ENCODE results near the gene CTNNBL1.
"Not testable (repeated sequence)": the region's sequence is repeated elsewhere in the genome, so short reads cannot be mapped to it uniquely, and the experiment has no call there.

The CTNNBL1 gene

DNA sequence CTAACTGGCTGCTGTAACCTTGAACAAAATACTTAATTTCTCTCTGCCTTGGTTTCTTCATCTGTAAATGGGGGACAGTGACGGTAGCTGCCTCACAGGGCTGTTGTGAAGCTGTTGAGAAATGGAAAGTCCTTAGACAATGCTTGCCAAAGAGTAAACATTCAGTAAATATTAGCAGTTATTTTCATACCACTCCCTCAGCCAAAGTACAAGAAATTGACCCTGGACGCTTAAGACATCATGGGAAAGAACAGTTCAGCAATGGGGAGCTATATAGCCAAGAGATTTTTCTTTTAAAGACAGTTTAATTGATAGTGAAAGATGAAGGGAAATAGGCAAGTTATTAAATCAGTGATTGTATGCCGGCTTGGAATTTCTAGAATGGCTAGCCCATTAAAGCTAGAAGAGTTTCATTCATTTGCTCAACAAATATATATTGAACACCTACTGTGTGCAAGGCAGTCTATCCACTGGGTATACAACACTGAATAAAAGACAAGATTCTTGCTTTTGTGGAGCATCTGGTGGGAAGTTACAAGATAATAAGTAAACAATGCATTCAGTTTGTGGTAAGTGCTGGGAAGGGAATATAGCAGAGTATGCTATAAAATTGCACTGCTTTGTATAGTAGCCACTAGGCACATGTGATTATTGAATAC is 2.0 kb downstream of the CTNNBL1 start:
- Histone ChIP-seq H3K36me3 (ENCODE audit: insufficient read depth, low read length) (peaks cover 3% of the 10 kb centered on the region; the same call in 1 of the 2 replicates), H3K27me3 (ENCODE audit: insufficient read depth, low read length) (peaks cover 9% of the 10 kb centered on the region; the same call in 1 of the 2 replicates), H3K4me3 (ENCODE audit: low read length) (no peak overlapping the region), H3K9ac (ENCODE audit: low read depth, low read length) (no peak overlapping the region), H3K27ac (ENCODE audit: low read depth, low read length) (no peak overlapping the region), H3K9me3 (ENCODE audit: insufficient read depth, low read depth, low read length) (no peaks in the 10 kb centered on the region), H3K4me1 (ENCODE audit: insufficient read depth, low read length) (peaks cover 6% of the 10 kb centered on the region; the same call in 1 of the 2 replicates)
- WGBS = 89% methylated on average over 3 of the region's 3 CpGs

DNA sequence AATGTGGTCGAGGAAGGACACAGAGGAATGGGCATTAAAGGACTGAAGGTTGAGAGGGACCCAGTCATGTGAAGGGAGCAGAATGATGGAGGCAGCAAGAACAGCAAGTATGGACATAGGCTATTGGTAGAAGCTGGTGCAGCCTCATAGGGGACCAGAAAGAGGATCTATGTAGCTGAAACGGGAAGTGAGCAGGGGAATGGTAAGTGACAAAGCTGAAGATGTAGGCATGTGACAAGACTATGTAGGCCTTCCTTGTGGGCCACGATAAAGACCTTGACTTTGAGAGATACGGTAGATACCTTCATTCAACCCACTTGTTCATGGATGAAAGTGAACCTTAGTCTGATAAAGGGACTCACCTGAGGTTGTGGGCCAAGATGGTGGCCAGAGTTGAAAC is 3.5 kb downstream of the CTNNBL1 start:
- H3K36me3 ChIP-seq (ENCODE audit: insufficient read depth, low read length) = peaks cover 3% of the 10 kb centered on the region; the same call in 1 of the 2 replicates
- H3K27ac ChIP-seq (ENCODE audit: low read depth, low read length) = no peak overlapping the region
- peaks cover 7% of the 10 kb centered on the region; the same call in 1 of the 2 replicates for H3K27me3 ChIP-seq (ENCODE audit: insufficient read depth, low read length)
- H3K9me3 ChIP-seq (ENCODE audit: insufficient read depth, low read depth, low read length) = no peaks in the 10 kb centered on the region
- H3K4me3 ChIP-seq (ENCODE audit: low read length) = no peak overlapping the region
- H3K9ac ChIP-seq (ENCODE audit: low read depth, low read length) = no peak overlapping the region
- H3K4me1 ChIP-seq (ENCODE audit: insufficient read depth, low read length) = peaks cover 6% of the 10 kb centered on the region; the same call in 1 of the 2 replicates
- WGBS = 92% methylated on average over 4 of the region's 4 CpGs

DNA sequence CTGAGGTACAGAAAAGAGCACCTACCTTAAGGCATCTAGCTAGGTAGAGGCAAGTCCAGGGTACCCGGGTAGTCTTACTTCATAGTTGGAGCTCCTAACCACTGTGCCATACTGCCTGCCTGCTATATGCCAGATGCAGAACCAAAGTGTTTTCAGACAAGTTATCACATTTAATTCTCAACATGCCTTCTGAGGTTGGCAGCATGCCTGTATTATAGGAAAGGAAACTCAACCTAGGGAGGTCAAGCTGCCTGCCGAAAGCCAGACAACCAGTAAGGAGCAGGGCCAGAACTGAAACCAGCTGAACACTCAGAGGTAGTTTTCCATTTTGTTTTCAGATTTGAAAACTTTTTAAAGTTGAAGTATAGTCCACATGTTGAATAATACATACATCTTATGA is 5.4 kb downstream of the CTNNBL1 start:
- H3K27me3 ChIP-seq (ENCODE audit: insufficient read depth, low read length) = no peaks in the 10 kb centered on the region
- H3K27ac ChIP-seq (ENCODE audit: low read depth, low read length) = no peak overlapping the region
- H3K9ac ChIP-seq (ENCODE audit: low read depth, low read length) = no peak overlapping the region
- 94% methylated on average over 2 of the region's 2 CpGs for WGBS
- H3K36me3 ChIP-seq (ENCODE audit: insufficient read depth, low read length) = peaks cover 3% of the 10 kb centered on the region; the same call in 1 of the 2 replicates
- peaks cover 6% of the 10 kb centered on the region; the same call in 1 of the 2 replicates for H3K4me1 ChIP-seq (ENCODE audit: insufficient read depth, low read length)
- H3K9me3 ChIP-seq (ENCODE audit: insufficient read depth, low read depth, low read length) = no peaks in the 10 kb centered on the region
- H3K4me3 ChIP-seq (ENCODE audit: low read length) = no peak overlapping the region

DNA sequence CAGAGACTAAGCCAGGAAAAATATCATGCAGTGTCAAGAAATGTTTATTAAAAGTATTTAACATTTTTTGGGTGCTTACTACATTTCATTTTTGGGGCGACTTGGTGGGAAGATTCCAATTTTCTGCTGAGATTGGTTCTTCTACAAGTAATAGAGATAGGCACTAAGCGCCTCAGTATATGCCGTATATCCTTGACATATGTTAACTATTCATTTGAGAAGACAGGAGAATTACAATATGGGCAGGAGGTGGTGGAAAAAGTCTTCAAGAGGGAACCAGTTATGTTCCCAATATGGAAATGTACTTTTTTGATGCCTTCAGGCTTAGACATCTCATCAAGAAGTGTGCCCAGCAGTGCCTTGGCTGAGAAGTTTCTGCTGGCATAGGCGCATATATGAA is 6.5 kb downstream of the CTNNBL1 start:
- Histone ChIP-seq H3K4me1 (ENCODE audit: insufficient read depth, low read length) (no peaks in the 10 kb centered on the region), H3K36me3 (ENCODE audit: insufficient read depth, low read length) (peaks cover 3% of the 10 kb centered on the region; the same call in 1 of the 2 replicates), H3K4me3 (ENCODE audit: low read length) (no peak overlapping the region), H3K9me3 (ENCODE audit: insufficient read depth, low read depth, low read length) (no peaks in the 10 kb centered on the region), H3K27ac (ENCODE audit: low read depth, low read length) (no peak overlapping the region), H3K27me3 (ENCODE audit: insufficient read depth, low read length) (no peaks in the 10 kb centered on the region), H3K9ac (ENCODE audit: low read depth, low read length) (no peak overlapping the region)
- 93% methylated on average over 4 of the region's 4 CpGs for WGBS

DNA sequence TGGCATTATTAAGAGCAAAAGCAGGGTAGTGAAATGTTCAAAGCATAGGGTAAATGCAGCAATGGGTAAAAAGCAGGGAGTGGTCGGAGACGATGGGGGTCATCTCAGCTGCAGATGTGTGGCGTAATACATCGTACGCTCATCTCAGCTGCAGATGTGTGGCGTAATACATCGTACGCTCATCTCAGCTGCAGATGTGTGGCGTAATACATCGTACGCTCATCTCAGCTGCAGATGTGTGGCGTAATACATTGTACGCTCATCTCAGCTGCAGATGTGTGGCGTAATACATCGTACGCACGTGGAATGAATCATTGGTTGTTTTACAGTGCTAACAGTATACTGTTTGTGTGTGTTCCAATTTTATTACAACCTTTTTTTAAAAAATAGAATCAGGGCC is 7.8 kb downstream of the CTNNBL1 start:
- H3K9ac ChIP-seq (ENCODE audit: low read depth, low read length); H3K9me3 ChIP-seq (ENCODE audit: insufficient read depth, low read depth, low read length); H3K27me3 ChIP-seq (ENCODE audit: insufficient read depth, low read length); H3K36me3 ChIP-seq (ENCODE audit: insufficient read depth, low read length); H3K4me3 ChIP-seq (ENCODE audit: low read length); H3K4me1 ChIP-seq (ENCODE audit: insufficient read depth, low read length); H3K27ac ChIP-seq (ENCODE audit: low read depth, low read length): not testable (repeated sequence)
- whole genome bisulfite sequencing = 97% methylated on average over 17 of the region's 17 CpGs

DNA sequence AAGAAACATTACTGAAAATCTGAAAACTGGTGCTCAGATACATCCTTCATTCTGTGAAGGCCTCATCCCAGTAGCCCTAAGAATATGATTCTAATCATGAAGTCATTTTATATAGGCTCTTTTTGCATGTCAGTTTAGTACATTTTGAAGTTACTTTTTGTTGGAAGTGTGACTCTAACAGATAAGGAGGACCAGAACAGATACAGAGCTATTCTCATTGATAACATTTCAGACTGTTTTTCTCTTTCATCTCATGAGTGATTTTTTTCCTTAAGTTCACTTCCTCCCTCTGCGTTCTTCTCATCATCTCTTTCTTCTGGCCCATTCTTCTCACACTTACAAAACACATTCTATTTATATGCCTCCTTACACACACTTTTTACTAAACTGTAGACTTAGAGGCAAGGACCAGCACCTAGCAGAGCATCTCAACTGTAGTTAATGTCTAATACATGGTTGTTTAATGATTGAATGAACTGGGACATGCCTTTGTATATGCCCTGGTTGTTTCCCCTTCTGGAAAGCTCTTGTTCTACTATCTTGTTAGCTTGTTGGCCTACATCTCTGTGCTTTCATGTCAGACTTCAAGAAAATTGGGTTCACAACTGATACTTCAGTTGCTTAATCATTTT is 8.7 kb downstream of the CTNNBL1 start:
- Histone ChIP-seq H3K36me3 (ENCODE audit: insufficient read depth, low read length) (no peaks in the 10 kb centered on the region), H3K4me3 (ENCODE audit: low read length) (no peak overlapping the region), H3K27me3 (ENCODE audit: insufficient read depth, low read length) (no peaks in the 10 kb centered on the region), H3K27ac (ENCODE audit: low read depth, low read length) (no peak overlapping the region), H3K9ac (ENCODE audit: low read depth, low read length) (no peak overlapping the region), H3K9me3 (ENCODE audit: insufficient read depth, low read depth, low read length) (0 out of 2 replicates have a peak, but pooled peaks cover 7% of the 10 kb centered on the region), H3K4me1 (ENCODE audit: insufficient read depth, low read length) (no peaks in the 10 kb centered on the region)
- 86% methylated on average over 1 of the region's 1 CpG for WGBS

DNA sequence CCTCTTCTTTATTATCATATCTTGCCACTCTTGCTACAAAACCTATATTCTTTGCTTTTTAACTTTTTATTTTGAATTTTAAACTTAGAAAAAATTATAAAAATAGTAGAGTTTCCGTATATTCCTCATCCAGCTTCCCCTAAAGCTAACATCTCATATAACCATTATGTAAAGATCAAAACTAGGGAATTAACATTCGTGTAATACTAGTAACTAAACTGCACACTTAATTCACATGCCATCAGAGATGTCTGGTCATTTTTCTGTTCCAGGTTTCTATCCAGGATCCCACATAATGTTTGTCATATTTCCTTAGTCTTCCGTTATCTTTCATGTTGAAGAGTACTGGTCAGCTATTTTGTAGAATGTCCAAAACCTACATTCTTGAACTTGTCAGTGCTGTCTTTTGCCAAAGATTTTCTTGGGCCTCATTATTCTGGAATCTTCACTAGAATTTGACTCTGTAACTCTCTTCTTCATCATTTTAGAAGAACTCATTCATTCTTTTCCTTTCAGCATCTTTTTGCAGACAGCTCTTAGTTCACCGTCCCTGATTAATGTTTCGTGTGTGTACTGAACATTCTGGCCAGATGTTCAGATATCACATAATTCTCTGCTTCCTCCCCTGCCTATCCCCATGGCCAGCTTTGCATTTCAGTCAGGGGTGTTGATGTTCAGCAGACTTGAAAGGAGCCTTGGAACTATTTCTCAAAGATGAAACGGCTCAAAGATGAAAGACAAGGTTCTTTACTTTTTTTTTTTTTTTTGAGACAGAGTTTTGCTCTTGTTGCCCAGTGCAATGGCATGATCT is 9.4 kb downstream of the CTNNBL1 start:
- no peaks in the 10 kb centered on the region for H3K27me3 ChIP-seq (ENCODE audit: insufficient read depth, low read length)
- no peaks in the 10 kb centered on the region for H3K4me1 ChIP-seq (ENCODE audit: insufficient read depth, low read length)
- H3K9ac ChIP-seq (ENCODE audit: low read depth, low read length) = no peak overlapping the region
- 93% methylated on average over 6 of the region's 6 CpGs for WGBS
- no peak overlapping the region for H3K4me3 ChIP-seq (ENCODE audit: low read length)
- H3K36me3 ChIP-seq (ENCODE audit: insufficient read depth, low read length) = no peaks in the 10 kb centered on the region
- no peak overlapping the region for H3K27ac ChIP-seq (ENCODE audit: low read depth, low read length)
- H3K9me3 ChIP-seq (ENCODE audit: insufficient read depth, low read depth, low read length) = 0 out of 2 replicates have a peak, but pooled peaks cover 7% of the 10 kb centered on the region

DNA sequence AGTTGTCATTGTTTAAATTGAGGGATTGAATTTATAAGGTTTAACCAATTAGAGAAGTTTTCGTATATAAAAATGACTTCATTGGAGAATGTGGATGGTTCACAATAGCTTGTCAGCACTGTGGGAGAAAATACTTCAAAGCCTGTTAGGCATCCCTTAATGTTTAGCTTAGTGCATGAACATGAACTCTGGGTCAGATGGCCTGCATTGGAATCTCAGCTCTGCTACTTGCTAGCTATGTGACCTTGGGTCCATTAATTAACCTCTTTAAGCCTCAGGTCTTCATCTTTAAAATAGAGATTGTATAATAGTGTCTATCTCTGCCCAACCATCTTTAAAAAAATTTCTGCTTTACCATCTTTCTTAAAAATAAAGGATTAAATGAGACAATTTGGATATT is 11.1 kb downstream of the CTNNBL1 start:
- Histone ChIP-seq H3K27me3 (ENCODE audit: insufficient read depth, low read length) (no peaks in the 10 kb centered on the region), H3K9me3 (ENCODE audit: insufficient read depth, low read depth, low read length) (0 out of 2 replicates have a peak, but pooled peaks cover 7% of the 10 kb centered on the region), H3K36me3 (ENCODE audit: insufficient read depth, low read length) (no peaks in the 10 kb centered on the region), H3K4me1 (ENCODE audit: insufficient read depth, low read length) (no peaks in the 10 kb centered on the region), H3K27ac (ENCODE audit: low read depth, low read length) (no peak overlapping the region), H3K9ac (ENCODE audit: low read depth, low read length) (no peak overlapping the region), H3K4me3 (ENCODE audit: low read length) (no peak overlapping the region)
- WGBS = 99% methylated on average over 1 of the region's 1 CpG

DNA sequence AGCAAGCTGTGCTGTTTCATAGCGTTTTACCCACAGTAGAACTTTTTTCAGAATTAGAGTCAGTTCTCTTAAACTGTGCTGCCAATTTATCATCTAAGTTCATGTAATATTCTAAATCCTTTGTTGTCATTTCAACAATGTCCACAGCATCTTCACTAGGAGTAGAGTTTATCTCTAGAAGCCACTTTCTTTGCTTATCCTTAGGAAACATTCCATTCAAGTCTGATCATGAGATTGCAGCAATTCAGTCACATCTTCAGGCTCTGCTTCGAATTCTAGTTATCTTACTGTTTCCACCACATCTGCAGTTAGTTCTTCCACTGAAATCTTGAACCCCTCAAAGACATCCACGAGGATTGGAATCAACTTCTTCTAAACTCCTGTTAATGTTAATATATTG is 12.5 kb downstream of the CTNNBL1 start:
- H3K36me3 ChIP-seq (ENCODE audit: insufficient read depth, low read length) = no peaks in the 10 kb centered on the region
- H3K4me3 ChIP-seq (ENCODE audit: low read length) = no peak overlapping the region
- H3K27me3 ChIP-seq (ENCODE audit: insufficient read depth, low read length) = no peaks in the 10 kb centered on the region
- WGBS = 94% methylated on average over 3 of the region's 3 CpGs
- H3K9ac ChIP-seq (ENCODE audit: low read depth, low read length) = no peak overlapping the region
- H3K27ac ChIP-seq (ENCODE audit: low read depth, low read length) = no peak overlapping the region
- H3K4me1 ChIP-seq (ENCODE audit: insufficient read depth, low read length) = peaks cover 6% of the 10 kb centered on the region; the same call in 1 of the 2 replicates
- 0 out of 2 replicates have a peak, but pooled peaks cover 7% of the 10 kb centered on the region for H3K9me3 ChIP-seq (ENCODE audit: insufficient read depth, low read depth, low read length)

DNA sequence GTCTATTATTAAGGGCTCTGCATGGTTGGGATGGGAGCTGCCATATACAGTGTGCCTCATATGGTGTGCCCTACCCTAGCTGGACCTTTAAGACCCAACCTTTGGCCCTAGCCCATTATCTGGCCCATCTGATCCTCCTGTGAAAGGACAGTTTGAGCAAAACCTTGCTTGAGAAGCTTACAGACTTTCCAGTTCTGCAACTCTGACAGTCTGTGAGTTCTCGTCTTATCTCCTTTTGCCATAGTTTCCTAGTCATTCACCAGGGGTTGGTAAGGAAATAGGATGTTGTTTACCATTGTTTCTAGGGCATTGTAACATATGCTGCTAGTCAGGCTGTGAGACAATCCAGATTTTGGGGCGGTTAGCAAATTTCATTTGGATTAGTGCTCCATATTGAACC is 17.2 kb downstream of the CTNNBL1 start:
- no peaks in the 10 kb centered on the region for H3K36me3 ChIP-seq (ENCODE audit: insufficient read depth, low read length)
- no peaks in the 10 kb centered on the region for H3K27me3 ChIP-seq (ENCODE audit: insufficient read depth, low read length)
- no peak overlapping the region for H3K4me3 ChIP-seq (ENCODE audit: low read length)
- no peak overlapping the region for H3K27ac ChIP-seq (ENCODE audit: low read depth, low read length)
- no peak overlapping the region for H3K9ac ChIP-seq (ENCODE audit: low read depth, low read length)
- 84% methylated on average over 2 of the region's 2 CpGs for WGBS
- H3K4me1 ChIP-seq (ENCODE audit: insufficient read depth, low read length) = peaks cover 11% of the 10 kb centered on the region; the same call in 1 of the 2 replicates
- H3K9me3 ChIP-seq (ENCODE audit: insufficient read depth, low read depth, low read length) = 0 out of 2 replicates have a peak, but pooled peaks cover 7% of the 10 kb centered on the region
